Gastrocnemius medialis (tissue), 4 donors: ENCODE results near the gene MOGAT2.

Source experiments
- POLR2A ChIP-seq, 2 donors: fragments of 450-650 bp; IDR thresholded peaks; one replicate each; pipeline ENCODE4 v1.6.1; 2017; ENCODE audit warnings: antibody characterized with exemption in 2 of 2, mild to moderate bottlenecking in 2 of 2, moderate library complexity in 2 of 2
- TF ChIP-seq, protein P1 (sequence below), 5 experiments: fragments of 450-650 bp in 3 of 5; fragments of 200-600 bp in 2 of 5; sonication (generic) in 2 of 5; IDR thresholded peaks in 4 of 5; conservative IDR thresholded peaks in 1 of 5; 1 replicate in 4 of 5; 2 replicates in 1 of 5; pipeline ENCODE4 v1.5.1; 2016 to 2019; ENCODE audit warnings: antibody characterized with exemption in 5 of 5, mild to moderate bottlenecking in 3 of 5, moderate library complexity in 3 of 5

- TF ChIP-seq, protein P1, sequence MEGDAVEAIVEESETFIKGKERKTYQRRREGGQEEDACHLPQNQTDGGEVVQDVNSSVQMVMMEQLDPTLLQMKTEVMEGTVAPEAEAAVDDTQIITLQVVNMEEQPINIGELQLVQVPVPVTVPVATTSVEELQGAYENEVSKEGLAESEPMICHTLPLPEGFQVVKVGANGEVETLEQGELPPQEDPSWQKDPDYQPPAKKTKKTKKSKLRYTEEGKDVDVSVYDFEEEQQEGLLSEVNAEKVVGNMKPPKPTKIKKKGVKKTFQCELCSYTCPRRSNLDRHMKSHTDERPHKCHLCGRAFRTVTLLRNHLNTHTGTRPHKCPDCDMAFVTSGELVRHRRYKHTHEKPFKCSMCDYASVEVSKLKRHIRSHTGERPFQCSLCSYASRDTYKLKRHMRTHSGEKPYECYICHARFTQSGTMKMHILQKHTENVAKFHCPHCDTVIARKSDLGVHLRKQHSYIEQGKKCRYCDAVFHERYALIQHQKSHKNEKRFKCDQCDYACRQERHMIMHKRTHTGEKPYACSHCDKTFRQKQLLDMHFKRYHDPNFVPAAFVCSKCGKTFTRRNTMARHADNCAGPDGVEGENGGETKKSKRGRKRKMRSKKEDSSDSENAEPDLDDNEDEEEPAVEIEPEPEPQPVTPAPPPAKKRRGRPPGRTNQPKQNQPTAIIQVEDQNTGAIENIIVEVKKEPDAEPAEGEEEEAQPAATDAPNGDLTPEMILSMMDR (IDR thresholded peaks at IDR 0.05 in 4 of 5, conservative IDR thresholded peaks at IDR 0.05 in 1 of 5), result no peak
- TF ChIP-seq POLR2A (IDR thresholded peaks at IDR 0.05), result no peak
These were observed 12.1 kb upstream of the MOGAT2 start for GRCh38 chr11:75705541-75705940.
